ENCODE data around the gene MAP3K20. TPM values are rescaled to one million over a fixed set of nuclear protein-coding genes. Genes with fewer than 3 reads are reported as not detected.
A peak's percentile ranks its signal among the peaks of the same experiment; 100 is the strongest.

Gene MAP3K20
- total RNA-seq, 2 donors from 2014 or later = 141 to 223 TPM

DNA sequence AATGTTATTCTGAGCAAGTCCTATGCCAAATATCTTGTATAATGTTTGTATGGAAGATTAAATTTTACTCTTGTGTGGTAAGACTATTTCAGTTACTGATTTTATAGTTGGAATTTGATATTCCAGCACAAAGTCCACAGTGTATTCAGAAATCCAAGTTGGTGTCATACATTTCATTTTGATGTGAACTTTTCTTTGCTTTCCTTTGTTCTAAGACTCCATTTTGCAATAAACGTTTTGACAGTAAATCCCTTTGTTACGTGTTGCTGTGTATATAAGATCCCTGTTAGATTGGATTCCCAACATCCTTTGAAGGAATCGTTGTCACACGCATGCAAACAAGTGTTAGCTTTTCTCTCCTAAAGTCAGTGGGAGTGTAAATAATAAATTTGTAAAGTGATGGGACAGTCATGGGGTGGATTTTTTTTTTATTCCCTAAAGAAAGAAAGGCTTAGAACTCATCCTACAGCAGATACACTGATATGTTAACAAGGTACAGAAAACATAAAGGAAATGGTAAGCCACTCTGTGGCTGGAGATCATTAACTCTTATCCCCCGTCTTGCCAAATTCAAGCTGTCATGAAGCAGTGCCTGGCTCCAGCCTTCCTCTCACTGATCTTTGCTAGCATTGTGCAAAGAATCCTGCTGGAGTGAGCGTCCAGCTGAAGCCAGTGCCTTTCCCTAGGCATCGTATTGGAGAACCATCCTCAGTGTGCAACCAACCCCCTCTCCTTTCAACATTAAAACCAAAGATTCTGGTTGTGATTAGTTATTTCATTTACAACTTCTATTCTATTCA, 151.5 kb downstream of the MAP3K20 start:
- H3K4me1 ChIP-seq = peaks cover 0 to 24% of the 10 kb centered on the region in 2 donors
- no peak overlapping the region for H3K27ac ChIP-seq
- H3K36me3 ChIP-seq = peaks cover 1% of the 10 kb centered on the region
- no peak for DNase-seq (ENCODE audit: low spot score)
- no peaks in the 10 kb centered on the region for H3K9me3 ChIP-seq
- TF ChIP-seq, protein P1, sequence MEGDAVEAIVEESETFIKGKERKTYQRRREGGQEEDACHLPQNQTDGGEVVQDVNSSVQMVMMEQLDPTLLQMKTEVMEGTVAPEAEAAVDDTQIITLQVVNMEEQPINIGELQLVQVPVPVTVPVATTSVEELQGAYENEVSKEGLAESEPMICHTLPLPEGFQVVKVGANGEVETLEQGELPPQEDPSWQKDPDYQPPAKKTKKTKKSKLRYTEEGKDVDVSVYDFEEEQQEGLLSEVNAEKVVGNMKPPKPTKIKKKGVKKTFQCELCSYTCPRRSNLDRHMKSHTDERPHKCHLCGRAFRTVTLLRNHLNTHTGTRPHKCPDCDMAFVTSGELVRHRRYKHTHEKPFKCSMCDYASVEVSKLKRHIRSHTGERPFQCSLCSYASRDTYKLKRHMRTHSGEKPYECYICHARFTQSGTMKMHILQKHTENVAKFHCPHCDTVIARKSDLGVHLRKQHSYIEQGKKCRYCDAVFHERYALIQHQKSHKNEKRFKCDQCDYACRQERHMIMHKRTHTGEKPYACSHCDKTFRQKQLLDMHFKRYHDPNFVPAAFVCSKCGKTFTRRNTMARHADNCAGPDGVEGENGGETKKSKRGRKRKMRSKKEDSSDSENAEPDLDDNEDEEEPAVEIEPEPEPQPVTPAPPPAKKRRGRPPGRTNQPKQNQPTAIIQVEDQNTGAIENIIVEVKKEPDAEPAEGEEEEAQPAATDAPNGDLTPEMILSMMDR (IDR thresholded peaks at IDR 0.05) = no peak
- no peak overlapping the region for H3K4me3 ChIP-seq
- no peaks in the 10 kb centered on the region for H3K27me3 ChIP-seq

DNA sequence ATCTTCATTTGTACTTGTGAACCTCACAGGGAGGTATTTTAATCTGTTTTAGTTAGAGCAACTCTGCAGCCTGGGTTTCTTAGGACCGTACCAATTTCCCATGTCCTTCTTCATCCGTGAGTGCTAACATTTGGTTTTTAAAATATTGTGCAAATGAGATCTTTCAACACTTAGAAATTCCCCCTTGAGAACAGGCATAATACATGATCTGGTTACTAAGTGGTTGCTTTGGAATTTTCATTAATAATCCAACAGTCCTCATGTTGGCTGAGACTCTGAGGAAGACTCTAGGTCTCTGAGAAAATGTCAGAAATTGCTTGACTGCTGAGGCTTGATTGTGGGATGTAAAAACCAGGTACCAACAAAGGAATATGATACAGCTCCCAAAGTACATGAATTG, 153.4 kb downstream of the MAP3K20 start:
- Histone ChIP-seq H3K4me3 (no peak overlapping the region), H3K36me3 (peaks cover 9% of the 10 kb centered on the region), H3K27ac (no peak overlapping the region), H3K27me3 (no peaks in the 10 kb centered on the region), H3K4me1 (peaks cover 0 to 17% of the 10 kb centered on the region in 2 donors), H3K9me3 (no peaks in the 10 kb centered on the region)
- TF ChIP-seq, protein P1 (IDR thresholded peaks at IDR 0.05) = no peak
- no peak for DNase-seq (ENCODE audit: low spot score)

DNA sequence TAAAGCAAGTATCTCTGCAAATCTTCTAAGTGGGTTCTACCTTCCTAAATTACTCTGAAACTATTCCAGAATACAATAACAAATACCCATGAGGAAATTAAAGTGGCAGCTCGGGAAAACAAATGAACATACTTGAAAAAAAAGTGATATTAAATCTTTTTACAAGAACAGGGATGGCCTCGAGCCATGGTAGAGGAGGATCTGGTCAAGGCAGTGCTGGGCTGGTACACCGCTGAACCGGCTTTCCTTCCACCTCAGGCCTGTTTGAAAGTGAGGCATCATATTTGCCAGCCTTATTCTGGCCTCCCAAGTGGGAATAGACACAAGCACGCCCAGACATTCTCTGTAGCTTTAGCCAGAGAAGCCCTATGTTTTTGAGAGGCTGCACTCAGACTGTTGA, 154.5 kb downstream of the MAP3K20 start:
- no peak for DNase-seq (ENCODE audit: low spot score)
- TF ChIP-seq, protein P1 (IDR thresholded peaks at IDR 0.05) = no peak
- no peaks in the 10 kb centered on the region for H3K9me3 ChIP-seq
- peaks cover 0 to 16% of the 10 kb centered on the region in 2 donors for H3K4me1 ChIP-seq
- H3K27me3 ChIP-seq = no peaks in the 10 kb centered on the region
- peaks cover 9% of the 10 kb centered on the region for H3K36me3 ChIP-seq
- no peak overlapping the region for H3K4me3 ChIP-seq
- H3K27ac ChIP-seq = no peak overlapping the region

DNA sequence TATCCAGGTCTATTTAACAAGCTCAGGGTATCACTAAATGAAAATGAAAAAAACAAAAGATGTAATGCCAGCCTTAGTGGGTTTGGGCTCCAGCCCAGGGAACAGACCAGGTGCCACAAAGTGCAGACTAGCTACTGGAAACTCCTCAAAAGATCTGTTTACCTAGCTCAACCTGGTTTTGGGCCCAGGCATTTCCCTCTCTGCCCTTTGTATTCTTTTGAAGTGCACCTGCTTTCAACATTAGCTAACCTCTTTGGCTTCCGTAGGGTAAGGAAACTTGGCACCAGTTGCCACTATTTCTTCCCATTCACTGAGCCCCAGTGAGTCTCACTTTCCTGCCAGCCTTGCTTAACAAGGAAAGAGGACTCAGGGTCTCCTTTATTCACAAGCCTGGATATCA, 155.4 kb downstream of the MAP3K20 start:
- Histone ChIP-seq H3K27ac (peak overlapping the region in 1 of 2 donors; percentile 17), H3K9me3 (no peaks in the 10 kb centered on the region), H3K4me3 (no peak overlapping the region), H3K4me1 (peaks cover 0 to 16% of the 10 kb centered on the region in 2 donors), H3K36me3 (peaks cover 9% of the 10 kb centered on the region), H3K27me3 (no peaks in the 10 kb centered on the region)
- TF ChIP-seq, protein P1 (IDR thresholded peaks at IDR 0.05) = no peak
- no peak for DNase-seq (ENCODE audit: low spot score)

DNA sequence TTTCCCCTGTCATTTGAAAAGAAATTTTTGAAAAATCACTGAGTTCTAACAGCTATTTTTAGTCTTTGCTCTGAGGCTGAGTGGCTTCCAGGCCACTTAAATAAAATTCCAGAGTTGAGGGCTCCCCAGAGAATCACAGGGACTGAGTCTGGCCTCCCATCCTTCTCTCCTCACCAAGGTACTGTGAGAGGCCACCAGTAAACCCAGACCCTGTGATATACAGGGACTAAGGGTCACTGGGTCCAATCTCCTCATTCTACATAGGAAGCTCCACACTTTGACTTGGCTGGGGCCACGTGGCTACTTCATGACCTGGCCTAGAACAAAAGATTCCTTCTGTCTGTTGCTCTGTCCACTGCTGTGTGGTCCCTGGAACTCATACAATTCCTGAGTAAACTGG, 155.8 kb downstream of the MAP3K20 start:
- H3K27ac ChIP-seq = no peak overlapping the region

More for the DNA sequence above, 155.8 kb downstream of the MAP3K20 start:
- TF ChIP-seq, protein P1 (IDR thresholded peaks at IDR 0.05) = no peak
- Histone ChIP-seq H3K4me1 (peaks cover 0 to 16% of the 10 kb centered on the region in 2 donors), H3K9me3 (no peaks in the 10 kb centered on the region), H3K36me3 (peaks cover 9% of the 10 kb centered on the region), H3K4me3 (no peak overlapping the region), H3K27me3 (no peaks in the 10 kb centered on the region)
- no peak for DNase-seq (ENCODE audit: low spot score)

All from right atrium auricular region (tissue), 2 donors.